ENCODE measurements around the gene PLK5. TPM values are rescaled to one million over a fixed set of nuclear protein-coding genes. Genes with fewer than 3 reads are reported as not detected.

Gene PLK5
- polyA plus RNA-seq, 12 donors: 0.17 to 0.78 (median 0.24) TPM; not detected in 5

DNA sequence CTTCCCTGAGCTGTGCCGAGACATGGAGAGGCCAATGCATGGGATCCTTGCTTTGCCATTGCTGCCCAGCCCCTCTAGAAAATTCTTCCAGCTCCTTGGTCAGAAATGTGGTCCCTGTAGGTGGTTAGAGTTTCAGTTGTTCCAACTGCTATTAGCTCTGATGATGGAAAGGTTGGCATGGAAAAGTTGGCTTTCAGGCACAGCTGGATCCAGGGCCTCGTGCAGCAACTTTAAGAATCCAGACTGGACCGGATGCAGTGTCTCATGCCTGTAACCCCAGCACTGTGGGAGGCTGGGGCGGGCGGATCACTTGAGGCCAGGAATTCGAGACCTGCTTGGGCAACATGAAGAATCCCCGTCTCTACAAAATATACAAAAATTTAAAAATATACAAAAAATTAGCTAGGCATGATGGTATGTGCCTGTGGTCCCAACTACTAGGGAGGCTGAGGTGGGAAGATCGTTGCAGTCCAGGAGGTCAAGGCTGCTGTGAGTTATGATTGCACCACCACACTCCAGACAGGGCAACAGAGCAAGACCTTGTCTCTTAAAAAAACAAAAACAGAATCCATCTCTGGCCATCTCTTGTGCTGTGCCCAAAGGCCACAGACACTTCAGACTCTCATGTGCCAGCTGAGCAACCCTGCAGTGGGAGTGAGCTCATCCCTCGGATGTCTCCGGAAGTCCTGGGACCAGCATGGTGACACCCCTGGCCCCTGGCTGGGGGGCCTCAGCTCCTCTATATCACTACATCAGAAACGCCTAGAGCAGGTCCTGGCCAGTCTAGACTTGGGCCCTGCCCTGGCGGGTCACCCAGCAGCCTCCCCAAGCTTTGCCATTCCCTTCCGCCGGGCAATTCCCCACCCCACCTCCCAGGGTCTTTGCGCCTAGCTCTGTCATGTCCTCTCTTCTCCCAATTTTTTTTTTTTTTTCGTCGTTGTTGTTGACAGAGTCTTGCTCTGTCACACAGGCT is 27.5 kb downstream of the PLK5 start:
- no peak for DNase-seq

DNA sequence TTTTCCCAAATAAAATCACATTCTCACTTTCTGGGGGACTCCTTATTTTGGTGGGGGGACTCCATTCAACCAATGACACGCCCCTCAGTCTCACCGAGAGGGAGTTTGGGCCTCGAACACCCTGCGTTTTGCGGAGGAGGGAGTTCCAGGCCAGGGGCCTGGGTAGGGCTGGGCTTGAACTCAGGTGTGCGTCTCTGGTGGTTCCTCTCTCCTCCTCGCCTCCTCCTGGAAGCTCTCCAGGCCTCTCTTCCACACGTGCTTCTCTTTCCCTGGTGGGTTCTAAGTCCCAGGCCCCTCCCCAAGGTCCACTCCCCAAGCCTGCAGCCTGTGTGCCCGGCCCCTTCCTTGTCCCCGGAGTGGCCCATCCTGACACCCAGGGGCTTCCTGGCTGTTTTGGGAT is 29.5 kb downstream of the PLK5 start:
- DNase-seq: no peak

DNA sequence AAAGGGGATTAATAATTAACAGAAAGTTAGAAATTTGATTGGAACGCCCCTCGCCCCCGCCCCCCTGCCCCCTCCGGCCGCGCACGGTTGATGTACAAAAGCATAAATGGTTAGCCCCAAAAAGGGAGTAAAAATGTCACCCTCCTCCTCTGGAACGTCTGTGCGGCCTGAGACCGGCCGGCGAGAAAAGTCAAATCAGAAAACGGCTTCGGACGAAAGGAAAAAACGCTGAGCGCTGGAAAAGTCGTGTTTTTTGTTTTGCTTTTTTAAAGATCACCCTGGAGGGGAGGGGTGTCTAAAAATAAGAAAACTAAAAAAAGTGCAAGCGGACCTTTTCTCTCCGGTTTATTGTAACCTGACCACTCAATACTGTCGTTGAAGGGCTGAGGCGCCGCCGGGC is 31.1 kb downstream of the PLK5 start:
- no peak for DNase-seq

DNA sequence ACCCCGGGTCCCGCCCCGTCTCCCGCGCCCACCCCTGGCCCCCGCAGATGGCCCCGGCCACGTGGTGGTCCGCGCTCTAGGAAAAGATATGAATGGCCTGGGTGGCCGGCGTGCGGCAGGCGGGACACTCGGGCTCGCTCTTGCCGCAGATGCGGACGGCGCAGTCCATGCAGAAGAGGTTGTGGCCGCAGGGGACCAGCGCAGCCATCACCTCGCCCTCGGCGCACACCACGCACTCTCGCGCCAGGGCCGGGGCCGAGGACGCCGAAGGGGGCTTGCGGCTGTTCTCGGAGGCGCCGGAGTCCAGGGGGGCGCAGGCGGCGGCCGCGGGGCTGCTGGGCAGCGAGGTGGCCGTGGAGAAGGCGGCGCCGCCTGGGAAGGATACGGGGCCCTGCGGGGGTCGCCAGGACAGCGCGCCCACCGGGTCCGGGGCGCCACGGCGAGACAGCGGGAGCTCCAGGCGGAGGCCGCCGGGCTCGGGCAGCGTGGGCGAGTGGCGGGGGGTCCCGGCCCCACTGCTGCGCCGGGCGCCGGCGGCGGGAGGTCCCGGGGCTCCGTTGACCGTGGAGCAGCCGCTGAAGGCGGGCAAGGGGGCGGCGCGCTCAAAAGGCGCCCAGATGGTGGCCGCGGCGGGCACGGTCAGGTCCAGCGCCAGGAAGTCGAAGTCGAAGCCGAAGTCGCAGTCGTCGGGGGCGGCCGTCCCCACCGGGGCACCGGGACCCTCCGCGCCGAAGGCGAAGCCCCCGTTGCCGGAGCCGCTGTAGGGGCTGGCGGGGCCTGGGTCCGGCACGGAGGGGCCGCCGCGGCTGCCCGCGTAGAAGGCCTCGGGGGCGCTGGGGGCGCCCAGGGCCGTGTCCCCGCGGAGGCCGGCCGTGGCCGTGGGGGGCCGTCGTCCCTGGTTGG is 31.9 kb downstream of the PLK5 start:
- no peak for DNase-seq

DNA sequence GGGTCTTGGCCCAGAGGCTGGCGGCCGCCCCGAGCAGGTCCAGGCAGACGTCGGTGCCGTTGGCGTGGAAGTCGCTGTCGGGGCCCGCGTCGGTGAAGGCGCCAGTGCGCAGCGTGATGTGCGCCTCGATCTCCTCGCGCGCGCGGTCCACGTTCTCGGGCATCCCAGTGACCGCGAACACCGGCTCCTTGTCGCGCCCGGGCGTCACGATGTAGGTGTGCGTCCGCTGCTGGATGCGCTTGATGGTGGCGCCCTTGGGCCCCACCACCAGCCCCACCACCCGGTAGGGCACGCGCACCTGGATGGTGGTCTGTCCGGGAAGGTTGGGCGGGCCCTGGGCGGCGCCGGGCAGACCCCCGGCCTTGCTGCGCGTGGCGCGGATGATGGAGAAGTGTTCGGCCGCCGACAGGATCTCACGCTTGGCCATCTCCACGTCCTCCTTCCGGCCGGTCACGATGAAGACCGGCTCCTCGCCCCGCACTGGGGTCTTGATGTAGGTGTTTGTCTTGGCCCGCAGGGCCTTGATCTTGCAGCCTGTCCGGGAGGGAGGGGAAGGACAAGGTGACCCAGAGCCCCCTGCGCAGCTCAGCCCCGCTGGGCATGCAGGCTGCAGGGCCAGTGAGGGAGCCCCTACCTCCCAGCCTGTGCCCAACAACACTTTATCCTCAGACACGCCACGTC is 32.7 kb downstream of the PLK5 start:
- no peak for DNase-seq

DNA sequence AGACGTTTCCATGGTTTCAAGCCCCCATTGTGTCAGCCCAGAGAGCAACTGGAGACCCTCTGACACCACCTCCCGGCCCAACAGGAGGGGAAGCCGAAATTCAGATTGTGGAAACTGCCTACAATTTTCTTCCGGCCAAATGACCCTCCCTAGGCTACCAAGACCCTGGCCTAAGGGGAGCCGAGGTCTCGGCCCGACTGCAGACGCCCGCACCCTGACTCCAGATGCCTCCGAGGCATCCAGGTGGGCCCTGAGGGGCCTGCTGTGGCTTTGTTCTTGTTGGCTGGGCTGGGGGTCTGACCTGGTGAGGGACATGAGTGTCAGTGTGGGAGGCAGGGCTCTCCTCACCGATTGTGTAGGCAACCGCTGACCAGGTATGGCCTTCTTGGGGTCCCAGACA is 34.7 kb downstream of the PLK5 start:
- DNase-seq: no peak

DNA sequence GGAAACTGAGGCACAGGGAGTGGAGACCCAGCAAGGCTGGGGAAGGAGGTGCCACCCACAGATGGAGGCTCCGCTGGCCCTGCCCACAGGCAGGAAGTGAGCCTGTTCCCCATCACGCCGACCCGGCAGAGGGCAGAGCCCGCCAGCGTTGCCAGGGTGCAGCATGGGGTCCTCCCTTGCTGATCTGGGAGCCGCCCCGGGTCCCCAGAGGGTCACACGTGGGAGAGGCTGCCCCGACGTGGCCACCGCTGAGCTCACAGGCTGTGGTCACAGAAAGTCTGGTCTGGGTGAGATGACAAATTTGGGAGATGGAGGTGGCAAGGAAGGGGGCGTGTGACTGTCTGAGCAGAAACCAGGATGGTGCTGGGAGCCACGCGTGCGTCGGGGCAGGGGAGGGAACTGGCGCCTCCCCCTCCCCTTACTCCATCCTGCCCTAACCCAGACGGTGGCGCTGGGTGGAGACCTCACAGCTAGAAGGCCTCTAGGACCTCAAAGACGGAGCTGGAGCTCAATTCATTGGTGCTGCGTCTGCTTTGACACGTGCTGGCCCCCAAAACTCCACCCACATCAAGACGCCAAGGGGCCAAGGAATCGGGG is 36.5 kb downstream of the PLK5 start:
- DNase-seq: no peak

DNA sequence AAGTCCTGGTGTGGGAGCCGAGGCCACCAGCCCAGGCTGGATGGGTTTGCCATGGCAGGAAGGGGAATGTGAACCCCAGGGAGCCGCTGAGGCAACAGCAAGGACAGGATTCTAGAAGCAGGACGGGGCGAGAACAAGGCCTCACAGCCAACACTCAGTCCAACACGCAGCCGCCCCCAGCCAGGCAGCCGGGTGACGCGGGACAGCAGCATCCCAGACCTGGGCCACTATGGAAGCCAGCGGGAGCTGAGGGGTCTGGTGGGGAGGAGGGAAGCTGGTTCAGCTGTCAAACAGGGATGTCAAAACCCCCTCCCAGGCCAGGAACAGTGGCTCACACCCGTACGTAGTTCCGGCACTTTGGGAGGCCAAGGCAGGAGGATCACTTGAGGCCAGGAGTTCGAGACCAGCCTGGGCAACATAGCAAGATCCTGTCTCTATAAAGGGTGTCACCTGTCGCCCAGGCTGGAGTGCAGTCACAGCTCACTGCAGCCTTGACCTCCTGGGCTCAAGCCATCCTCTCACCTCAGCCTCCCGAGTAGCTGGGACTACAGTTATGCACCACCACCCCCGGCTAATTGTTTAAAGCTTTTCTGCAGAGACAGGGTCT is 37.5 kb downstream of the PLK5 start:
- DNase-seq: no peak

DNA sequence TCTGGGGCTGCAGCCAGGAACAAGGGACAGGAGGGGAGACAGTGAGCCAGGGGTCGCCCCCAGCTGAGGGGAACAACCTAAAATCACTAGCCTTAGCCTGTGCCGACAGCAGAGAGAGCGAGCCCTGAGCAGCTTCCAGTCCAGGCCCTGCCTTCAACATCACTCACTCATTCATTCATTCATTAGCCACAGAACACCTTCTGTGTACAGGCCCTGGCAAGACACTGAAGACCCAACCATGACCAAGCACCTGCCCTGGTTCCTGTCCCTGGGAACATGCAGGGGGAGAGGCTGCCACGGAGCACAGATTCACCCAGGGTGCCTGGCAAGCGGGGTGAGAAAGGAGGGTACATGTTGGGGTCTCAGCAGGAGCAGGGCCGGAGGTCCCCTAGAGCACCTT is 39.4 kb downstream of the PLK5 start:
- no peak for DNase-seq

DNA sequence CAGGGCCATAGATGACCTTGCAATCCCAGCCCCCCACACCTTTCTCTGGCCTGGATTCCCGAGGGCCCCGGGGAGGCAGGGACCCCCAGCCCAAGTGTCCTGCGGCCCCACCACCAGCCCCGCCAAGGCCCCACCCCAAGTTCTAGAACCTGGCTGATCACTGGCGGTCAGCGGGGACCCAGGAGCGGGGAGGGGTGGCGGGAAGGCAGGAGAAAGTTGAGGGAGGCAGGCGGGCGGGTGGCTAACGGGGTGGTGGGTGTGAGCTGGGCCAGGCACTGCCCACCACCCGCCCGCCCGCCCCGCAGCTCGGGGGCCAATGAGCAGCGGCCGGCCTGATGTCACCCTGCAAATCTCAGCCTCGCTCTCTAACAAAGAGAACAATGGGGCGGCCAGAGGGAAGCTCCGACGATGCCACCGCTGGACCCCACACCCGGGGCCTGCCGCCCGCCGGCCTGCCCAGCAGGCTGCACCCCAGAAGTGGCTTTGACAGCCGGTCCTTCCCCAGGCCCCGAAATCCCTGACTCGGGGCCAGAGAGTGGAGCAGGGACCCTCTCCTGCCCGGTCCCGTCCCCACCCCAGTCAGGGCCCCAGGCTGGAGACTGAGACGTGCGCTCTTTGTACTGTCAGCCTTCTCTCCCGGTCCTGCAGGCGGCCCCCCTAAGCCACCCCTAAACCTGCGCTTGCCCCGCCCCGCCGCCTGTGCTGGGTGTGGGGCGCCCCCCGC is 42.7 kb downstream of the PLK5 start:
- peak; percentile 87 for DNase-seq

DNA sequence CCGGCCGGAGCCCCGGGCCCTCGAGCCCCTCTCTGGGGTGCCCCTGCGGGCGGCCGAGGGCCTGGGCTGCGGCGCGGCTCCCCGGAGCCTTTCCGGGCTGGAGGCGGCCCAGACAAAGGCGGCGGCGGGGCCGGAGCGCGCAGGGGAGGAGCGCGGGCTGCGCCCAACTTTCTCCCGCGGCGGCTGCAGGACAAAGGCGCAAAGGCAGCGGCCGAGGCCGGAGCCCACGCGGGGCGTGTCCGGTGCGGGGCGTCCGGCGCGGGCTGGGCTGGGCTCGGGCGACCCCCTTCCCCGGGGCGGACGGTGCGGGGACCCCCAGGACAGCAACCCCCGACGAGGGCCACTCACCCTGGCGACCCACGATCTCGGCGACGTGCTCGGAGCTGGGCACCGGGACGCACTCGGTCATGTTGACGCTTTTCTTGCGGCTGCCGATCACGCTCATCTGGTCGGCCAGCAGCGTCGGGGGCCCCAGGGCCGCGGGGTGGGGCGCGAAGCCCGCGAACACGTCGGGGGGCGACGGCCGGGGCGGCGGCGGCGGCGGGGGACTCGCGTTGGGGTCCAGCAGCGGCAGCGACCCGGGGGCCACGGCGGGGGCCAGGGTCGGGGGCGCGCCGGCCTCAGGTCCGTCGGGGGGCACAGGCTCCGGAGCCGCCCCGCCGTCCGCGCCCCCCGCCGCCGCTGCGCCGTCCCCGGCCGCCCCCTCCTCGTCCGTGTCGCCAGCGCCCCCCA is 43.4 kb downstream of the PLK5 start:
- peak; percentile 20 for DNase-seq

DNA sequence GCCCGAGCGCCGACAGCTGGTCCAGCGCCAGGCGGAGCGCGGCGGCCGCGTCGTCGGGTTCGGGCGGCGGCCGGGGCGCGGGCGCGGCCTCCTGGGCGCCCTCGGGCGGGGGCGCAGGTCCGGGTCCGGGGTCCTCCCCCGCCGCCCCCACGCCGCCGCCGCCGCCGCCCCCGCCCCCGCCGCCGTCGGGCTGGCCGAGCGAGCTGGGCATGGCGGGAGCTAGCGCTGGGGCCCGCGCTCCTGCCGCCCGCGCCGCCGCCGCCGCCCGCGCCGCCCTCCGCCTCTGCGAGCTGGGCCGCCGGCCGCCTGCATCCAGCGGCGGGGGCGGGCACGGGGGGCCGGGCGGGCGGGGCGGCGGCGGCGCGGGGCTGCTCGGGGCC is 44.0 kb downstream of the PLK5 start:
- DNase-seq: no peak

DNA sequence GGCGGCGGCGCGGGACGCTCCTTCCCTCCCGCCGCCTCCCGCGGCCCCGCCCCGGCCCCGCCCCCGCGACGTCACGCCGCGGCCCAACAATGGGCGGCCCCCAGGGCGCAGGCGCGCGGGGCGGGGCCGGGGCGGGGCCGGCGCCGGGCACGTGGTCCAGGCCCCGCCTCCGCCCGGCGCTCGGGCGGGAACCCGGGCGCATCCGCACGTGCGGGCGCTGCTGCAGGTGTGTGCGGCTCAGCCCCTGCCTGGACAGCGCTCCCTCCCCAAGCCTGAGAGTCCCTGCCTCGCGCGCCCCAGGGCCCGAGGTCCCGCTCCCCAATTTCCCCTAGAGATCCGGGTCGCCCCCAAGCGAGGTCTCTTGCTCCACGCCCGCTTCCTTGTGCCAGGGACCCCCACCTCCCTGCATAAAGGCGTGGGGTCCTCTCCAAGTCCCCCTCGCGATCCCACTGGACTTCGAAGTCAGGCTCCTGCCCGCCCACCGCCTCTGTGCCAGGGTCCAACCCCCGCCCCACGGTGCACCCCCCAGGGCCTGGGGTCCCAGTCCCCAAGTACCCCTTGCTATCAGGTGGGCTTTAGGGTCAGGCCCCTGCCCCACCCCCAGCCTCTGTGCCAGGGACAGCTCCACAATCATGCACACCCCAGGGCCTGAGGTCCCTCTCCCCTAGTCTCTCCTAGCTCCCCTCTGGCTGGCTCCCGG is 44.6 kb downstream of the PLK5 start, which contains the start of gene MEX3D:
TSS of gene MEX3D (minus strand) at position 6 of the 700 bp plus-strand sequence. CDS start 267 bp downstream, outside the sequence.
- DNase-seq: peak; percentile 39

DNA sequence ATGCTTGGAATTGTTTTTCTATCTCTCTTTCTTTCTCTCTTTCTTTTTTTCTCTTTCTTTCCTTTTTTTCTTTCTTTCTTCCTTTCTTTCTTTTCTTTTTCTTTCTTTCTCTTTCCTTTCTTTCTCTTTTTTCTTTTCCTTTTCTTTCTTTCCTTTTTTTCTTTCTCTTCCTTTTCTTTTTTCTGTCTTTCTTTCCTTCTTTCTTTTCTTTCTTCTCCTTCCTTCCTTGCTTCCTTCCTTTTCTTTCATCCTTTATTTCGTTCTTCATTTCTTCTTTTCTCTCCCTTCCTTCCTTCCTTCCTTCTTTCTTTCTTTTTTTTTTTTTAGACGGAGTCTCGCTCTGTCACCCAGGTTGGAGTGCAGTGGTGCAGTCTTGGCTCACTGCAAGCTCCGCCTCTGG is 46.1 kb downstream of the PLK5 start:
- DNase-seq: no peak

DNA sequence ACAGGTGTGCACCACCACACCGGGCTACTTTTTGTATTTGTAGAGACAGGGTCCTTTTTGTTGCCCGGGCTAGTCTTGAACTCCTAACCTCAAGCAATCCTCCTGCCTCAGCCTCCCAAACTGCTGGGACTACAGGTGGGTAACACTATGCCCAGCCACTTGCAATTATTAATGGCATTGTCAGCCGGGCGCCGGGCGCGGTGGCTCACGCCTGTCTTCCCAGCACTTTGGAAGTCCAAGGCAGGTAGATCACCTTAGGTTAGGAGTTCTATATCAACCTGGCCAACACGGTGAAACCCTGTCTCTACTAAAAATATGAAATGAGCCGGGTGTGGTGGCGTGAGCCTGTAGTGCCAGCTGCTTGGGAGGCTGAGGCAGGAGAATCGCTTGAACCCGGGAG is 47.0 kb downstream of the PLK5 start:
- DNase-seq: no peak

DNA sequence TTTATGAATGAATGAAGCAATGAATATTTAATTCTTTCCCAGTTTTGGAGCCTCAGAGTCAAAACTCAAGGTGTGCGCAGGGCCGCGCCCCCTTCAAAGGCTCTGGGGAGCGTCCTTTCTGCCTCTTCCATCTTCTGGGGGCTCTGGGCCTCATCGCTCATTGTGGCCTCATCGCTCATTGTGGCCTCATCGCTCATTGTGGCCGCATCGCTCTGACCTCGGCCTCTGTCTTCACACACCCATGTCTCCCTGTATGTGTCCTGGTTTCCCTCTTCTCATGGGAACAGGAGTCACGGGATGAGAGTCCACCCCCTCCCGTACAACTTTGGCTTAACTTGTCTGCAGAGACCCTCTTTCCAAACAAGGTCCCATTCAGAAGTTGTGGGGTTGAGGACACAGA is 47.5 kb downstream of the PLK5 start:
- no peak for DNase-seq

DNA sequence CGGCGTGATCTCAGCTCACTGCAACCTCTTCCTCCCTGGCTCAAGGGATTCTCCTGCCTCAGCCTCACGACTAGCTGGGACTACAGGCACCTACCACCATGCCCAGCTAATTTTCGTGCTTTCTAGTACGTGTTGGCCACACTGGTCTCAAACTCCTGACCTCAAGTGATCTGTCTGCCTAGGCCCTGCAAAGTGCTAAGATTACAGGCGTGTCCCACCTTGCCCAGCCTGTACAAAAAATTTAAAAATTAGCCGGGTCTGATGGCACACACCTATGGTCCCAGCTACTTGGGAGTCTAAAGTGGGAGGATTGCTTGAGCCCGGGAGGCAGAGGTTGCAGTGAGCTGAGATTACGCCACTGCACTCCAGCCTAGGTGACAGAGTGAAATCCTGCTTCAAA is 48.9 kb downstream of the PLK5 start:
- no peak for DNase-seq

DNA sequence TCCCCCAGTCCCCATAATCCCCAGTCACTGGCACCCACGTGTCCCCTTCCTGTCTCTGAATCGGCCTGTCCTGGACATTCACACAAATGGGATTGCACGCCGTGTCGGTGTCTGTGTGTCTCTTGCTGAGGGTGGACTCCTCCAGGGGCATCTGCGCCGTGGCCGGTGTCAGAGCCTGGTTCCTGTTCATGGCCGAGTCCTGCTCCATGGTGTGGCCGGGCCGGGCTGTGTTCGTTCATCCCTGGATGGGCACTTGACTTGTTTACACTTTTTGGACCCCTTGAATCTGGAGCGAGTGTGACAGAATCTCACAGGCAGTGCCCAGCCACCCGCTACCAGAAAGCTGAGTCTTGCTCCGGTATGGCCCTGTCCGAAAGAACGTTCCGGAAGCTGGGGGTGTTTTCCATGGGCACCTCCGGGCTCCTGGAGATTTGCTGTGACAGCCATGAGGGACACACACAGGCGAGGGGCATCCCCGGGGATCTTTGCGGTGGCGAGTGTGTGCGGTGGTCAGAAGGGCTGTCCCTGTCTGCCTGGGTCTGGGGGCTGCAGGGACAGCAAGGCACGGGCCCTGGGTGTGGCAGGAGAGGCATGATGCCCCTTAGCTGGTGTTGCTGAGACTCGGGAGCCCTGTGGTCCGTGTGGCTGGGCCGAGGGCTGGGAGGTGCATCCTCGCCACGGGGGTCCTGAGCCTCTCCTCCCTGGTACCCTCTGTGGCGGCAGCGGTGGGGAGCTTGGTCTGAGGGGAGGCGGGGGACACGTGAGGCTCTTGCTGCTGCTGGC is 50.7 kb downstream of the PLK5 start:
- DNase-seq: no peak

All from muscle of arm (tissue), 12 donors.